Large intestine (tissue), 3 donors: ENCODE data around the gene RPS3A. TPM values are rescaled to one million over a fixed set of nuclear protein-coding genes. Genes with fewer than 3 reads are reported as not detected.

ENCODE experiments used
- DNase-seq, 2 donors: peaks; one replicate each; pipeline versions ENCODE4 v3.0.0 to v3.0.0-alpha.2; 2013
- H3K27ac ChIP-seq: one replicate; pipeline ENCODE4 v1.5.1; 2013; ENCODE audit warnings: low read length
- H3K27me3 ChIP-seq: 2 replicates; pipeline ENCODE4 v1.6.1; 2013; ENCODE audit warnings: low read length; ENCODE audit not compliant: control insufficient read depth, insufficient read depth
- H3K36me3 ChIP-seq: 2 replicates; pipeline ENCODE4 v1.6.1; 2013; ENCODE audit warnings: low read length; ENCODE audit not compliant: control insufficient read depth, insufficient read depth
- H3K4me1 ChIP-seq: one replicate; pipeline ENCODE4 v1.6.1; 2013; ENCODE audit warnings: low read length; ENCODE audit not compliant: control insufficient read depth, insufficient read depth
- H3K4me3 ChIP-seq: one replicate; pipeline ENCODE4 v1.5.1; 2013; ENCODE audit warnings: low read length
- H3K9me3 ChIP-seq: one replicate; pipeline ENCODE4 v1.6.1; 2013; ENCODE audit warnings: mild to moderate bottlenecking, low read depth, low read length, moderate library complexity; ENCODE audit not compliant: control insufficient read depth
- WGBS: methylation state at CpG from one replicate; pipeline ENCODE4 v1.1.5; 2013; ENCODE audit warnings: low lambda C conversion rate; ENCODE audit not compliant: insufficient coverage; 5-methylcytosine and 5-hydroxymethylcytosine counted together
- polyA plus RNA-seq: library from polyadenylated mRNA; unstranded; fragments of 120-200 nt; gene quantifications from one replicate; pipeline ENCODE4 v1.2.1, GENCODE V29; 2013

RPS3A gene
- polyA plus RNA-seq, 1 donor = 4,115 TPM

GRCh38 chr4:151143162-151143561 lies 43.7 kb downstream of the RPS3A start:
- H3K27me3 ChIP-seq = no peaks in the 10 kb centered on the region
- no peak overlapping the region for H3K4me3 ChIP-seq
- whole genome bisulfite sequencing = 100% methylated on average over 2 of the region's 2 CpGs
- no peaks in the 10 kb centered on the region for H3K4me1 ChIP-seq
- H3K27ac ChIP-seq = no peak overlapping the region
- H3K9me3 ChIP-seq = no peaks in the 10 kb centered on the region
- no peak for DNase-seq
- peaks cover 70% of the 10 kb centered on the region for H3K36me3 ChIP-seq

- Histone ChIP-seq H3K9me3 (no peaks in the 10 kb centered on the region), H3K4me3 (no peak overlapping the region), H3K27ac (no peak overlapping the region), H3K36me3 (peaks cover 73% of the 10 kb centered on the region), H3K27me3 (no peaks in the 10 kb centered on the region), H3K4me1 (no peaks in the 10 kb centered on the region)
- 100% methylated on average over 2 of the region's 3 CpGs for WGBS
- DNase-seq = no peak
Observed at GRCh38 chr4:151143811-151144210, 44.4 kb downstream of the RPS3A start.

GRCh38 chr4:151144329-151145072 lies 45.1 kb downstream of the RPS3A start:
- no peak for DNase-seq
- H3K36me3 ChIP-seq = peaks cover 75% of the 10 kb centered on the region
- H3K27me3 ChIP-seq = no peaks in the 10 kb centered on the region
- H3K9me3 ChIP-seq = no peaks in the 10 kb centered on the region
- no peaks in the 10 kb centered on the region for H3K4me1 ChIP-seq
- H3K27ac ChIP-seq = no peak overlapping the region
- WGBS = no CpG with 5 or more reads among the region's 5 CpGs
- H3K4me3 ChIP-seq = no peak overlapping the region

DNA sequence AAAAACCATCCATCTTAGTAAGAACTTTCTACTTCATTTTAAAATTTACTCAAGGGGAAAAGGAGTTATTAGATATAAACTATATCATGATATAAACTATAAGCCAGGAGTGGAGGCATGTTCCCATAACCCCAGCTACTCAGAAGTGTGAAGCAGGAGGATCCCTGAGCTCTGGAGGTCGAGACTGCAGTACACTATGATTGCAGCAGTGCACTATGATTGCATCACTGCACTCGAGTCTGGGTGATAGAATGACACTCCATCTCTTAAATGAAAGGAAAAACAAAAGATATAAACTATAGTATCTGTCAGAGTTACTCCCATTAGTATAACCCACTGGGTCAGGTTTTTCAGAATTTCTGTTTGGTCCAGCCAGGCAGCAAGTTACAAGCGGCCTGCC lies 47.6 kb downstream of the RPS3A start:
- H3K27me3 ChIP-seq = no peaks in the 10 kb centered on the region
- no peaks in the 10 kb centered on the region for H3K9me3 ChIP-seq

GRCh38 chr4:151148261-151148660 lies 48.8 kb downstream of the RPS3A start:
- no CpG with 5 or more reads among the region's 4 CpGs for WGBS
- H3K36me3 ChIP-seq = peaks cover 52% of the 10 kb centered on the region

More for the DNA sequence above, 47.6 kb downstream of the RPS3A start:
- Histone ChIP-seq H3K27ac (no peak overlapping the region), H3K4me3 (no peak overlapping the region), H3K36me3 (peaks cover 58% of the 10 kb centered on the region), H3K4me1 (no peaks in the 10 kb centered on the region)
- WGBS = no CpG with 5 or more reads among the region's 3 CpGs
- no peak for DNase-seq

GRCh38 chr4:151150821-151151580 lies 51.6 kb downstream of the RPS3A start:
- WGBS = 100% methylated on average over 2 of the region's 9 CpGs
- H3K27me3 ChIP-seq = no peaks in the 10 kb centered on the region
- H3K27ac ChIP-seq = no peak overlapping the region

More at GRCh38 chr4:151148261-151148660, 48.8 kb downstream of the RPS3A start:
- no peak overlapping the region for H3K27ac ChIP-seq
- H3K9me3 ChIP-seq = no peaks in the 10 kb centered on the region
- DNase-seq = no peak
- no peaks in the 10 kb centered on the region for H3K4me1 ChIP-seq
- H3K27me3 ChIP-seq = no peaks in the 10 kb centered on the region
- H3K4me3 ChIP-seq = no peak overlapping the region

GRCh38 chr4:151152028-151152427 lies 52.6 kb downstream of the RPS3A start:
- DNase-seq = no peak
- 0% methylated on average over 1 of the region's 1 CpG for WGBS
- no peak overlapping the region for H3K27ac ChIP-seq
- no peaks in the 10 kb centered on the region for H3K9me3 ChIP-seq
- H3K4me3 ChIP-seq = no peak overlapping the region
- H3K4me1 ChIP-seq = no peaks in the 10 kb centered on the region
- peaks cover 36% of the 10 kb centered on the region for H3K36me3 ChIP-seq
- no peaks in the 10 kb centered on the region for H3K27me3 ChIP-seq

More at GRCh38 chr4:151150821-151151580, 51.6 kb downstream of the RPS3A start:
- no peak for DNase-seq
- no peaks in the 10 kb centered on the region for H3K9me3 ChIP-seq
- H3K36me3 ChIP-seq = peaks cover 35% of the 10 kb centered on the region
- H3K4me3 ChIP-seq = no peak overlapping the region
- H3K4me1 ChIP-seq = no peaks in the 10 kb centered on the region

DNA sequence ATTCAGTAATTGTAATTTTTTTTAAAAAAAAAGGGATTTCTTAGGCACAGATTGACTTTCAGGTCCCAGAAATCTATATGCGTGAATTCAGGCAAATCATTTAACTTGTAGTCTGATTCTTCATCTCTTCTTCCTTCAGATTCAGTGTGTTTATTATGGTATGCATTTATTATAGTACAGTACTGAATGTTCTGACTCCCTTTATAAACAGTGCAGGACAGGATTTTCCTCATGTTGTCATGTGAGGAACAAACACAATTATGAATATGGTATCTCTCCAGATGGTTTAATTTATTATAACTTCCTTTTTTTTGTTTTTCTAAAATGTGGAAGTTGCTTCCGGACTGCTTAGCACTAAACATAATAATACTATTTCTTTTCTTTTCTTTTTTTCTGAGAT lies 54.2 kb downstream of the RPS3A start:
- H3K9me3 ChIP-seq = no peaks in the 10 kb centered on the region
- H3K36me3 ChIP-seq = peaks cover 30% of the 10 kb centered on the region
- DNase-seq = no peak
- no peak overlapping the region for H3K27ac ChIP-seq
- no peaks in the 10 kb centered on the region for H3K4me1 ChIP-seq
- WGBS = 92% methylated on average over 1 of the region's 2 CpGs
- no peaks in the 10 kb centered on the region for H3K27me3 ChIP-seq
- no peak overlapping the region for H3K4me3 ChIP-seq

Other genes with a start within 250 kb of the RPS3A start
- gene LRBA, start 84.3 kb upstream of the RPS3A start, polyA plus RNA-seq = 52.8 TPM
- gene PRSS48, start 177.5 kb downstream of the RPS3A start, polyA plus RNA-seq = not detected
- gene SH3D19, start 226.0 kb downstream of the RPS3A start, polyA plus RNA-seq = 68.5 TPM